Nephron progenitor cell (in vitro differentiated cells): ENCODE data around the gene FOXA1.
A peak's percentile ranks its signal among the peaks of the same experiment; 100 is the strongest.

Experiments used
- DNase-seq: peaks from one replicate; pipeline ENCODE4 v3.0.0; 2021
- H3K27ac Mint-ChIP-seq: 2 replicates; pipeline ENCODE4 v1.8.0; 2021; ENCODE audit warnings: mild to moderate bottlenecking, moderate library complexity, mixed read lengths
- H3K27me3 Mint-ChIP-seq: 2 replicates; pipeline ENCODE4 v1.8.0; 2021; ENCODE audit warnings: mild to moderate bottlenecking, low read depth, mixed read lengths; ENCODE audit not compliant: poor library complexity
- H3K36me3 Mint-ChIP-seq: 2 replicates; pipeline ENCODE4 v1.8.0; 2021; ENCODE audit warnings: low read depth, mixed read lengths
- H3K4me1 Mint-ChIP-seq: 2 replicates; pipeline ENCODE4 v1.8.0; 2021; ENCODE audit warnings: mixed read lengths
- H3K4me3 Mint-ChIP-seq: 2 replicates; pipeline ENCODE4 v1.8.0; 2021; ENCODE audit warnings: mild to moderate bottlenecking, moderate library complexity, mixed read lengths
- H3K9me3 Mint-ChIP-seq: 2 replicates; pipeline ENCODE4 v1.8.0; 2021; ENCODE audit warnings: mild to moderate bottlenecking, moderate library complexity, mixed read lengths
- TF ChIP-seq, protein P1 (sequence below): fragments of 200-600 bp; sonication (generic); IDR thresholded peaks from 2 replicates; pipeline ENCODE4 v1.5.0; 2021; ENCODE audit warnings: antibody characterized with exemption

The FOXA1 gene

DNA sequence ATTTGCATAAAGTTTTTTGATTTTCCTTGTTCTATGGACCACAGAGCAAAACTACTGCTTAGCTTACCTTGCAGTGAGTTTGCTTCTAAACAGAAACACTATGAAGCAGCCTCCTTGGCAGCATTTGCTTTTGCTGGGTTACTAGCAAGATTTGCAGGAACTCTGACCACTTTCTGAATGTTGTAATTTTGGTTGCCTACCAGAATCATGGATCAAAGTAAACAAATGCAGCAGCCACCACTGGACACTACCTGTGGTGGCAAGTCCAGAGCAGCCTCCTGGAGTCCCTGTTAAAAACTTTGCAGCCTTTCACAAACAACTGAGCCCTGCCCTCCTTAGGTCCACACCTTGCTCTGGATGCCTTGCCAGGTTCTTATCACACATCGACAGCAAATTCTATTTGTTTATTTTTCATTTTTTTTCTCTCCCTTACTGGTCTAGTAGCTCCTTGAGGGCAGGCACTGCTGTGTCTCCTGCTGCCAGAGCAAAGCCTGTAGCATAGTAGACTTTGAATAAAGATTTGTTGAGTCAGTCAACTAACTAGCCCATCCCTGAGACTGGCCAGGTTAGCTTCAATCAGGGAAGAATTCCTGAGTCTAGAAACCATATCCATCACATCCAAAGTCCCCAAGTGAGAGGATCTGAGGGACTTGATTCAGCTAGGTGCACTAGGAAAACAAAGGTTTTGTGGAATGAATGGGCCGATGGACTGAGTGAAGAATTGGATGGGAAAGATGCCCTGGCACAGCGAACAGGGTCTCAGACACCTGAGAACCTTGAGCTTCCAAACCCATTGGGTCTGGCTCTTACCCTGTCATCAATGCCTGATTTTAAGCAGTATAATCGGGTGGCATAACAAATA is 6.1 kb upstream of the FOXA1 start:
- H3K27ac Mint-ChIP-seq, result no peak overlapping the region
- no peak overlapping the region for H3K4me3 Mint-ChIP-seq

DNA sequence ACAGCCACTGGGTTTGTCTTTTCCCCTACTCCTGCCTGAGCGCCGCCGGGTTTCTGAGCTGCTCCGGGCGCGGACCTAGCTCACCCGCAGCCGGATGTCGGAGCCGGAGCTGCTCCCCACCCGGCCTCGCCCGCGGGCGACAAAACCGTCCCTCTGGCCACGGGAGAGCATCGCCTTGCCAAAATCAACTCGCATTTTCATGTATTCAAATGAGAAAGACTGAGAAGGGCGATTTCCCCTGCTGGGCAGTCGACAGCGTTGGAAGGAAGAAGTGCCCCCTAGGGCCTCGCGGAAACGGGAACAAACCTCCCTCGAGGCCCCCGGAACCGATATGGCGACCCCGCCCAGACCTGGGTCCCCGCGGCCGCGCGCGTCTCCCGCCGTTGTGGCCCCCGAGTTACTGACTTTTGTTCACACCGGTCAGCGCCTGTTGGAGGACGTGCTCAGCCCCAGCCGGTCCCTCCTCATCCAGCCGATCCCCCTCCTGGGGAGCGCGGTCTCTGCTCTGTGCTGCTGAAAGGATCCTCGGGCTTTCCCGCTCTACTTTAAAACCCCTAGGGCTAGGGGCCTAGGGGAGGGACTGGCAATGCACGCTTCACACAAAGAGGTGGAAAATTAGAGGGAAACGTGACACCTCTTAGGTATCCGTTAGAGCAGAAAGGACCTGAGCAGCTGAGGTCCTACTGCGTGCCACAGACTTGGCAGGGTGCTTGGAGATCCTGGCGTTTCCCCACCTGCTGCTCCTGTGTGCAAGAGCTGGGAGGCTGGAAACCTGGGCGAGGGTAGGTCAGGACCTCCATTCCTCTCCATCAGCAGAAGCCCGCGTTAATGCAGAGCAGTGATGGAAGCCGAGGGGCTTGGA is 4.7 kb upstream of the FOXA1 start:
- no peaks in the 10 kb centered on the region for H3K36me3 Mint-ChIP-seq
- TF ChIP-seq, protein P1, sequence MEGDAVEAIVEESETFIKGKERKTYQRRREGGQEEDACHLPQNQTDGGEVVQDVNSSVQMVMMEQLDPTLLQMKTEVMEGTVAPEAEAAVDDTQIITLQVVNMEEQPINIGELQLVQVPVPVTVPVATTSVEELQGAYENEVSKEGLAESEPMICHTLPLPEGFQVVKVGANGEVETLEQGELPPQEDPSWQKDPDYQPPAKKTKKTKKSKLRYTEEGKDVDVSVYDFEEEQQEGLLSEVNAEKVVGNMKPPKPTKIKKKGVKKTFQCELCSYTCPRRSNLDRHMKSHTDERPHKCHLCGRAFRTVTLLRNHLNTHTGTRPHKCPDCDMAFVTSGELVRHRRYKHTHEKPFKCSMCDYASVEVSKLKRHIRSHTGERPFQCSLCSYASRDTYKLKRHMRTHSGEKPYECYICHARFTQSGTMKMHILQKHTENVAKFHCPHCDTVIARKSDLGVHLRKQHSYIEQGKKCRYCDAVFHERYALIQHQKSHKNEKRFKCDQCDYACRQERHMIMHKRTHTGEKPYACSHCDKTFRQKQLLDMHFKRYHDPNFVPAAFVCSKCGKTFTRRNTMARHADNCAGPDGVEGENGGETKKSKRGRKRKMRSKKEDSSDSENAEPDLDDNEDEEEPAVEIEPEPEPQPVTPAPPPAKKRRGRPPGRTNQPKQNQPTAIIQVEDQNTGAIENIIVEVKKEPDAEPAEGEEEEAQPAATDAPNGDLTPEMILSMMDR, result no peak
- H3K27me3 Mint-ChIP-seq, result peaks cover 99% of the 10 kb centered on the region
- H3K4me3 Mint-ChIP-seq, result peak overlapping the region; percentile 76
- DNase-seq, result peak; percentile 27
- no peak overlapping the region for H3K27ac Mint-ChIP-seq
- H3K9me3 Mint-ChIP-seq, result no peaks in the 10 kb centered on the region
- H3K4me1 Mint-ChIP-seq, result peaks cover 24% of the 10 kb centered on the region

More for the DNA sequence above, 6.1 kb upstream of the FOXA1 start:
- no peaks in the 10 kb centered on the region for H3K9me3 Mint-ChIP-seq
- peaks cover 19% of the 10 kb centered on the region for H3K4me1 Mint-ChIP-seq
- TF ChIP-seq, protein P1, result no peak
- H3K27me3 Mint-ChIP-seq, result peaks cover 100% of the 10 kb centered on the region
- H3K36me3 Mint-ChIP-seq, result no peaks in the 10 kb centered on the region
- DNase-seq, result no peak

DNA sequence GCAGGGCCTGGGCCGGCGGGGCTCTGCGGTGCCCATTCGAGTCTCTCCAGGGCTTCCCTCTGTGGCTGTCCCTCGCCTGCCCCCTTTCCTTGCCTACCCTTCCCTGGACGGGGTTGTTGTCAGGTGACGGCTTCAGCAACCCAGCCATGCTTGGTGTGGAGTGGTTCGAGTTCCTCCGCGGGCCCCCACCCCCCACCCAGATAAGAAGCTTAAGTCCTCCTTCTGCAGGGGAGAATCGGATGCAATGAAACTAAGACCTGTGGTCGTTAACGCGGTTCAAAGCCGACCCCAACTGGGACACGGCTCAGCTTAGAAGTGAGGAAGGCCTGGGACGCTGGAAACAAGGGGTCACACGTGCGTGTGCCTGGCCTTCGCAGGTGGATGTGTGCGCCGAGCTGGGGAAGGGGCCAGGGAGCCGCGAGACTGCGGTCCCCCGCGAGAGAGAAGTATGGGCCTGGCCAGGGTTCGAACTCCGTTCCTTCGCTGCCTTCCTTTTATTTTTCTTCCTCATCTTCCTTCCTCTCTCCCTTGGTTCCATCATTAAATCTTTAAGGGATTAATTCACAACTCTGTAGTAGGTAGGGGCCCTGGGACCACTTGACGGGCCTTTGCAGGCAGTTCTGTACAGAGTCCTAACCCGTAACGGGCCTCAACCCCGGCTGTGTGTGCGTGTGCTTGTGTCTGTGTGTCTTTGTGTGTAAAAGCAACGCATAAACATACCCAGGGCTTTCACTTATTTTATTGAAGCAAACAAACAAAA is 3.9 kb upstream of the FOXA1 start:
- H3K4me3 Mint-ChIP-seq, result peak overlapping the region; percentile 64
- no peak overlapping the region for H3K27ac Mint-ChIP-seq
- H3K4me1 Mint-ChIP-seq, result peaks cover 30% of the 10 kb centered on the region
- H3K36me3 Mint-ChIP-seq, result no peaks in the 10 kb centered on the region
- H3K9me3 Mint-ChIP-seq, result no peaks in the 10 kb centered on the region
- peaks cover 99% of the 10 kb centered on the region for H3K27me3 Mint-ChIP-seq
- DNase-seq, result no peak
- TF ChIP-seq, protein P1, result no peak

DNA sequence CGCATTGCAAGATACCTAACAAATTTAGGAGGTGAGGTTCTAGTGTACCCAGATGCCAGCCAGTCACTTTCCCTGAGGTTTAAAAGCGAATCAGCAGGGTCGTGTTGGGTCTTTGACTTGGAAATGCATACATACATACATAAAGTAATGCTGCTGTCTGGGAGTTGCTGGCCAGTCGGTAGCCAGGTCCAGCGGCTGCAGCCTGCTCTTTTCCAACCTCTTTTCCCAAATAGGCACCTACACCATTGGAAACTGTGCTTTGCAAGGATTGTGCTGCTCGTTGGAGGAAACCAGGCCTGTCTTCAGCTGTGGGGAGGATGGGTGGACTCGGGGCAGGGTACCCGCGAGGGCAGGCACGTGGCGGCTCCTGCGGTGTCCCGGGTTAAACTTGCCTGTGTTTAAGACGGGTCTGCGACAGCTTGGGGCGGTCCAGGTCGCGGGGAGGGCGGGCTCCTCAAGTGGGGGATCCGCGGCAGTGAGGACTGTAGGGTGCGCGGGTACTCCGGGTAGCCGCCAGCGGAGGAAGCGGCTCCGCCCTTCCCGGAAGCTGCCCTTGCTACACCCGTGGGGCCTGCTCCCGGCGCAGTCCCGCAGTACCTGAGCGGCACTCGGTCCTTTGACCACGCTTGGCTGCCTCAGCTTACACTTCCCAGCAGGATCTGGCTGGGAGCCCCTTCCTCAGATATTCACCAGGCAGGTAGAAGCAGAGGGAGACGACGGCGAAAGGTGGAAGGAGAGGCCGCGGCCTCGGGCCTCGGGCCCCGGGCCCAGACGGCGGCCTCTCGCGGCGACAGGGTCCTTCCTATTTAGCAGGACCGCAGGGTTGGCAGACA is 3.1 kb upstream of the FOXA1 start:
- Mint-ChIP-seq H3K27me3 (peaks cover 99% of the 10 kb centered on the region), H3K4me3 (peak overlapping the region; percentile 57), H3K27ac (no peak overlapping the region), H3K36me3 (no peaks in the 10 kb centered on the region), H3K9me3 (no peaks in the 10 kb centered on the region), H3K4me1 (peaks cover 31% of the 10 kb centered on the region)
- TF ChIP-seq, protein P1, result no peak
- peak; percentile 35 for DNase-seq

DNA sequence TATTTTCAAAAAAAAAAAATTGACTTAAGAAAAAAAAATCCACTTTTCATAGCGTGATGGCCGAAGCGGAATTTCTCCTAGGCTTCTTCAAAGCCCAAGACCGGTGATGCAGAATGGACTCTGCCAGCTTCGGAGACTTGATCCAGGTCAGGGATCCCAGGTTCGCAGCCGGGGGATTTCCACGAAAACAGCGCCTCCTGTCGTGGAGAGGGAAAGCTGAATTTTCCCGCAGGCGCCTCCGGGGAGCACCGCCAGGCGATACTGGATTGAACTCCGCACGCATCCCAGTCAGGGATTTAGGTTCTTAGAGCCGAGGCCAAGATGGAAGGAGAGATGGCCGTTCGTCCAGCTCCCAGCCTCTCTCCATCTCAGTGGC is 2.5 kb upstream of the FOXA1 start:
- Mint-ChIP-seq H3K27ac (no peak overlapping the region), H3K27me3 (peaks cover 99% of the 10 kb centered on the region), H3K36me3 (no peaks in the 10 kb centered on the region), H3K9me3 (no peaks in the 10 kb centered on the region), H3K4me3 (no peak overlapping the region), H3K4me1 (peaks cover 26% of the 10 kb centered on the region)
- DNase-seq, result peak; percentile 53
- TF ChIP-seq, protein P1, result peak; percentile 39
